ENCODE measurements around the gene SPRYD3.
"Not testable (repeated sequence)": the region's sequence is repeated elsewhere in the genome, so short reads cannot be mapped to it uniquely, and the experiment has no call there.

Gene SPRYD3

DNA sequence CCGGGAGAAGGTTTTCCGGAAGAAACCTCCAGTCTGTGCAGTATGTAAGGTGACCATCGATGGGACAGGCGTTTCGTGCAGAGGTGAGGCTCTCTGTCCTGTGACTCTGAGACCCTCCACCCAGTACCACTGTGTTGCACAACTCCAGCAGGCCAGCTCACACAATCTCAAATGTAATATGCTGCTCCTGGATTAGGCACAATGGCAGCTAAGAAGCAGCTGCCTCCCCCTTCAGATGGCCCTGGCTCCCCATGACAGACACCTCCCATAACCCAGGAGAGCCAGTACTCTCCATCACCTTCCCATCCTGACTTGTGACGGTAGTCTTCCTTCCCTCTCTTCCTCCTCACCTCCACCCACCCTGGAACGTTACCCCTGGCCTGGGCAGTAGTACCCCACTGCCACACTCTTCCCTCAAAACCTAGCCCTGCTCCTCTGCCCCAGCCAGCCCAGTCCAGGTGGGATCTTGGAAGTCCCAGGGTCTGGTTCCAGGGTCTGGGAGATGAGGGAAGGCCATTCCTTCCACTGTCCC, 27.2 kb downstream of the SPRYD3 start:
- no peak for DNase-seq (ENCODE audit: low read depth)

DNA sequence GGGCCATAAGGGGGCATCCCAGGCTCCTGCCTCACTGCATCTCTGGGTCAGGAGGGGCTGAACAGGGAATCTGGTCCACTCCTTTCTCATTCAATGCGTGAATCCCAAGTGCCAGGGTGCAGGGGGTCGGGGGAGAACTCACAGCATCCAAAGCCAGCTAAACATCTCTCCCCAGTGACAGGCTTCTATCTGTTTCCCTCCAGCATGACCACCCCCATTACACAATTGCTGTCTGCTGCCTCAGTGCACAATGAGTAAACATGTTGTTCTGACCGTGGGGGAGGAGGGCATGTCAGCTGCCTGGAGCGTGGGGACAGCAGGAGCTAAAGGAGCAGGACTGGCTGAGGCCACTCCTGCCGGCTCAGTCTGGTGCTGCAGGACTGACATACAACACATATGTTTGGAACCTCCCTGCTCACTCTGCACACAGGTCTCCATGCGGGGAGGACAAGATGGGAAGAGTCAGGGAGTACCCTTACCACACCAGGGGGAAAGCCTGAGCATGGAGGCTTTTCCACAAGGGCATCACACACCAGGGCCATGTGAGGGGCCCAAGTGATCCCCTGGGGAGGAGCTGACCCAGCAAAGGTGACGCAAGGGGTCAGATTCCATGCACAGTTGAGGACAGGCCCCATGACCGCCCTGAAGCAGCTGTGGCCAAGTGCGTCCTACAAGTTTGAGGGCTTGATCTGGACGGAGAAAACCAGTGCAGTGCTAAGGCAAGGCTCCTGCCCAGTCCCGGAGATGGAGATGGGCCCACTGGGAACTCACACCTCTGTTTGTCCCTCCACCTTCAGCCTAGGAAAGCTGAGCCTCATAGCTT, 27.9 kb downstream of the SPRYD3 start:
- DNase-seq (ENCODE audit: low read depth) = peak; percentile 90

DNA sequence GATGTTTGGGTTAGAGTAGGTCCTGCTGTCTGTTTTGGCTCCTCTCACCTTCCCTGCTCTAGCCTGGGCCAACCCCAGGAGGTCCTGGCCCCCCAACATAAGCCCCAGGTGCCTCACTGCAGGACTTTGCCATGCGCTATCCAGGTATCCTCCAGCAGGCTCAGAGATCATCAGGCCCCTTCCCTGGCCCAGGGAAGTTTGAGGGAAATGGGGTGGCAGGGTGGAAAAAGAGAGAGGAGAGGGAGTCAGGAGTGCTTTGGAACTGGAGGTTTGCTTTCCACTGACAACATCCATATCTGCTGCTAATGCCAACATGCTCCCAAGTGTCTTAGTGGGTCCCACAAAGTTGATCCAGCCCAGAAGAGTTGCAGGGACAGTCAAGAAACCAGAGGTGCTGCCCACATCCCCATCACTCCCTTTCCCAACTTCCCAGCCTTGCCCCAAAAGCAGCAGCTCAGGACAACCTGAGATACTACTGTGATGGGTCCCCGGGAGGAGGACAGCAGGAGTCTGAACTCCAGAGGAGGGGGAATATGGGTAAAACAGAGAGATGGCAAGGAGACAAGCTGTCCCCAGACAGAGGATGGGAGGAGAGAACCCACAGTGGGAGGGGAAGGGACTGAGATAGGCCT, 28.6 kb downstream of the SPRYD3 start:
- DNase-seq (ENCODE audit: low read depth) = no peak

DNA sequence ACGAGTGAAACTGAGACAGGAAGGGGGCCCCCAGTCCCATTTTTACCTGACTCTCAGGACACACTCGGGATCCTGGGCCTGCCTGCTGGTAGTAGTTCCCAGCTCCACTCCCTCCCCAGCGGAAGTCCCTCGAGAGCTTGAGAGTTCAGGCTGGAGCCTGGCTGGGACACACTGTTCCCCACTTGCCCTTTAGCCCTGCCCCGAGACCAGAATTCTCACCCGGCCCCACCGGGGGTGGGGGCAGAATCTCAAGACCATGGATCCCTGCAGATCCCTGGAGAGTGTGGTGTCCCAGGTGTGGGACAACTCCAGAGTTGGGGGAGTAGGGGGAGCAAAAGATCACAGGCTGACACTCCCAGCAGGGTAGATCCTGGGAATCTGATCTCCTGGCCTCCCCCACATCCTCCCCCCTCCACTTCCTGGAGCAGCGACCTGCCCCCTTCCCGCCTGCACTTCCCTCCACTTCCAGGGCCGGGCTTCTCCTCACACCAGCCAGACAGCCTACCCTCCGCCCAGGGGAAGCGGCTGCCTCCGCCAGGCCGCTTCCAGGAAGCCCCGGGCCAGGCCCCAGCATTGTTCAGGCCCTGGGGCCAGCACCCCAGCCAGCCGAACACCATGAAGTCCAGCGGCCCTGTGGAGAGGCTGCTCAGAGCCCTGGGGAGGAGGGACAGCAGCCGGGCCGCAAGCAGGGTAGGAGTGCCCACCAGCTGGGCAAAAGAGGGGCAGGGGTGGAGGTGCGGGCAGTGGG, 29.4 kb downstream of the SPRYD3 start, which contains the start of gene TNS2:
Gene TNS2 (plus strand): TSS at position 495 of the 748 bp plus-strand sequence. CDS start 121 bp downstream, at position 616.
- DNase-seq (ENCODE audit: low read depth) = peak; percentile 84

DNA sequence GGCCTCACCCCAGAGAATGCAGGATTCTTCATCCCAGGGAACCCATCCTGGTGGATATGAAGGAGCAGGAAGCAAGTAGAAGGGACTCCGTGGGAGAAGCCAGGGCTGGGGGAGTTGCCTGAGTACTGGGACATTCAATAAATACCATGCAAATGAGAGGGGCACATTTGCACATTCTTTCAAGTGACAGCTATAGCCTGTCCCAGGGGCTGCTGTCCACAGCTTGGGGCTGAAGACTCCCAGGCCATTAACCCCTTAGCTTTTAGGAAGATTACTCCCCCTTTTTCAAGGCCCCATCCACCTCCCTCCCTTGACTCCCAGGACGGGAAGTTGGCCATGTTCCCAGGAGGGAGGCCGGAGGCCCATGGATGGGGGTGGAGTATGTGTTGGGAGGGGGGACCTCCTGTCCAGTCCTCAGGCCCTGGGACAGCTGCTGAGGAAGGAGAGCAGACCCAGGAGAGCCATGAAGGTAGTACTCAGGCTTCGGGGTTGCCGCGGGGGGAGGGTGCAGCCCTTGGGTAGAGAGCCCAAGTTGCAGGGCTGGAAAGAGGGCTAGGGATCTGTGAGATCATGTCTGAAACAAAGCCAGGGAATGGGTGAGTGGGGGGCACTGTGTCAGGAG, 30.3 kb downstream of the SPRYD3 start:
- DNase-seq (ENCODE audit: low read depth) = peak; percentile 74

DNA sequence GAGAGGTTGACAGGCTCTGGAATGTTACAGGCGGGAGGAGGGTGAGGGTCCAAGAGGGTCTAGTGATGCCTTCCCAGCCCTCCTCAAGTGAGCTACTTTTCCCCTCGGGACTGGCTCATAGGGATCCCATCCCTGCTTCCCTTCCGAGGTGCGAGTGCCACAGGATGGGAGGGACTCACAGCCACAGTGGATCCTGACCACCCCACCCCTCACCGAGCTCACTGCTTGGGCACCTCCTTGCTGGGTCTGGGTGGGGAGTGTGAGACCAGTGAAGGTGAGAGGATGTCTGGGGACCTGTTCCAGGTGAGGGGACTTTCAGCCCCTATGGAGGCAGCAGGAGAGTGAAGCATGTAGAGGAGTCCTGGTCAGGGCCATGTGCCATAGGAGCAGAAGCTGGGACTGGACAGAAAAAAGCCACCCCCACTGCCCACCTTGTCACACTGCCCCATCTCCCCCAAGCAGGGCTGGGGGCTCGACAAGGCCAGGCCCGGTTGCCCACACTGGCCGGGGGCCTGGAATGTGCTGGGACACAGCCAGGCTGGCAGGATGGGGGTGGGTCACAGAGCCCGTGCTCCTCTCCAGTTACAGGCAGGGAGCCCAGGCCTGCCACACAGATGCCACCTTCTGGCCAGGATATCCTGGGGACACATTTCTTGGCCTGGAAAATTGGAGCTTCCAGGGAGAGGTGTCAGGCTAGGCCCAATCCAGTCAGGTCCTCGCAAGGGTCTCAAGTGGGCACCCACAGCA, 31.0 kb downstream of the SPRYD3 start:
- peak; percentile 58 for DNase-seq (ENCODE audit: low read depth)

DNA sequence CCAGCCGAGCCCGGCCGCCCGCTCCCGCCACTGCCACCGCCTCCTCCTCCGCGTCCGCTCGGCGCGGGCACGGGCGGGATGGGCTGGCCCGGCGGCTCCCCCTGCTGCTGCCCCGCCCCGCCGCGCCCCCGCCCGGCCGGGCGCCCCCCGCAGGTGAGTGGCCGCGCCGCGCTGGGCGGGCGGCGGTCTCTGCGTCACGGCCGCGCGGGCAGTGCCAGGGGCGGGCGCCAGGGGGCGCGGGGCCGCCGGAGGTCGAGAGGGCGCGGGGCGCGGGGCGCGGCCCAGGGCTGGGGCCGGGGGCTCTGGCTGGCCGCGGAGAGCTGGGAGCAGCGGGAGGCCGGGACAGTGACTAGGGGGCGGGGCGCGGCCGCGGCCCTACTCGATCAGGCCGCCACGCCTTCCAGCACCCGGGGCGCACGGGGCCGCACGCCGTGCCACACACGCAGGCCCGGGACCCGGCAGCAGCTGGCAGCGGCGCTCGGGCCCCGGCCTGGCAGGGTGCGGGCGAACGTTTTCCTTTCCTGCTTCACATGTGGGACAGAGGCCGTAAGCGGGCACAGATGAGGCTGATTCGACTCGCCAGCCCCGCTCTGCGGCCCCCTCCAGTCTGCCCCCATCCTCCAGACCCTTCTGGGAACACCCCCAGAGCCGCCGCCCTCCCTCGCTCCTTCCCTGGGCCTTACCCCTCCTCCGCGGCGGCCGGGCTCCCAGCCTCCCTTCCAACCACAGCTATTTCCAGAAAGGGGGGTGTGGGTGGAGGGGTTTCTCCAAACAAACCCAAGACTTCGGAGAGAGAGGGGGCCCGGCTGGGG, 31.8 kb downstream of the SPRYD3 start:
- DNase-seq (ENCODE audit: low read depth) = peak; percentile 90

DNA sequence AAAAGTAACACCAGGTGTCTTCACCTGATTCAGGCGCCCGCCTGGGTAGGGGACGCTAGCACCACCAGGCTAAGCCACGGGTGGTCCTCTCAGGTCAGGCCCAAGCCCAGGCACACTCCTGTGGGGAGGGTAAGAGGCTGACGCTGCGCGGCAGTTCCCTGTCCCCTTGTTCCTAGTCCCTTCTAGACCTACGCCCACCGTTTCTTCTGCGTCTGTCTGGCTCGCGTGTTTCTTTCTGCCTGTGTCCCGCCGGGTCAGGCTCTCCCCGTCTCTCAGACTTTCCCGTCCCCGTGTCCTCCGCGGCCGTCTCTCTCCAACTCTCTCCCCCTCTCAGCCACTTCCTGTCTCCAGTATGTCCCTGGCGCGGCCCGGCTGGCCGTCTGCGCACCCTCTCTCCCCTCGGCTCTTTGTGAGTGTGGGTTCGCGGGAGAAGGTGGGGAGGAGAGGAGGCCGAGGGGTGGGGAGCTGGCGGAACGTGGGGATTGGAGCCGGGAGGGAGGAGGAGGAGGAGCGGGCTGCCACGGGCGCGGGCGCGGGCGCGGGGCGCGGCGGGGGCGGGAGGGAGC, 32.5 kb downstream of the SPRYD3 start:
- DNase-seq (ENCODE audit: low read depth) = peak; percentile 97

DNA sequence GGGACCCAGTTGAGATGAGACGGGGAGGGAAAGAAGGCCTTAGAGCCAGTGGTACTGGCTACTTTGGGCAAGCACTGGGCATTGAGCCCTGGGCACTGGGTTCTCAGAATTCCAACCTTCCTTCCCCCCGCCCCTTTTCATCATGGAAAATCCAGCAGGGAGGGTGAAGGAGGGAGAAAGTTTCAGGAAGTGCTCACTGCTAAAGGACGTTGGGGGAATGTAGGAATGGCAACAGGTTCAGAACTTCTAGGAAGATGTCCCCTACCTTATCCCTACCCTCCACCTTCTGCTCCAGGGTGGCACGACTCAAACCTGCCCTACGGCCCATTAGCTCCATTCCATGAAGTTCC, 33.5 kb downstream of the SPRYD3 start:
- peak; percentile 83 for DNase-seq (ENCODE audit: low read depth)

DNA sequence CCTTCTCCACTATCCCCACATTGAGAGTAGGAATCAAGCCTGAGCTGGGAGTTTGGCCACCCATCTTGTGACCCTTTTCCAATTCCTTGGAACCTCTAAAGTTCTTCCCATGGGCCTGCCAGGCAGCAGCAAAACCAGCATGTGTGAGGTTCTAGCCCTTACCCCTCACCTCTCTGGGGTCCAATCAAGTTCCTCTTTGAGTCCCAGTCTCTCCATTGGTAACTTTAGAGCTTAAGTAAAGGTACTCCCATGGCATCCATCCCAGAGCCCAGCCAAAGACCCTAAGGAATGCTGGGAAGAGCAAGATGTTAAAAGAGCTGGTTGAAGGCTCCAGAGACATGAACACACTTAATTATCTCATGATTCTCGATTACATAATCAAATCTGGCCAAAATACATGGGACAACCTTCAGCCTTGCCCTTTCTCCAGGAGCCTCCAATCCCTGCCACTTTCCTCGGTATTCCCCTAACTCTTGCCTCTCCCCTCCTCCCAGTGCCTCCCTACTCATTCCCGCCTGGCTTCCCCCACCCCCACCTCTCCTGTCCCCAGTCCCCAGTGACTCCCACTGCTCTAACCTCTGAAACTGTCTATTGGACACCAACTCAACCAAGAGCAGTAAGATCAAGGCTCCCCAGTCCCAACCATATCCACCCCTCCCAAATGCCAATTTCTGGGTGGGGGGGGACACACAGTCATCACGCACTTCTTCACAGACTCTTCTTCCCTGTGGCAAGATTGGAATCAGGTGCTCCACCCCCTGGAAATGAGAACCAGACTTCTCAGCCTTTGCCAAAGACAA, 34.1 kb downstream of the SPRYD3 start:
- no peak for DNase-seq (ENCODE audit: low read depth)

DNA sequence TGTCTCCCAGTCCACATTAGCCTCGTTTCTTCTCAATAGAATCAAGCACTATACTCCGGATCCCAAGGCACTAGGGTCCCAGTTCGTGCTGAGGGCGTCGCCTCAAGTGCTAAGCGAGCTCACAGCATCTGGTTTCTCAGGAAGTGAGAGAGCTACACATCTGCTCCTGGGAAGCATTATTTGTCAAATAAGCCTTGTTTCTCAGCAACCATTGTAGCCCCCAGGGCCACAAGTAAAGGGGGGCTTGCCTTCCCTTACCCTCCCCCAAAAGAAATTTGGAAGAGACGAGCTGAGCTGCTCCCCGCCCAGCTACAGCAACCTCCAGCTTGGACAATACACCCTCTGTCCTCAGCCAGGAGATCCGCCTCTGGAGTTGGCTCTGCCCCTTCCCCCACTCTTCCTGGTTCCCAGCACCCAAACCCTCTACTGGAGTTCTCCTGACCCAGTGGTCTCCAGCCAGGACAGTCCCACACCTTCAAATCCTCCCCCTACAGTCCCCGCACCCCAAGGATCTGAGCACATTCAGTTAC, 35.1 kb downstream of the SPRYD3 start:
- DNase-seq (ENCODE audit: low read depth) = no peak

DNA sequence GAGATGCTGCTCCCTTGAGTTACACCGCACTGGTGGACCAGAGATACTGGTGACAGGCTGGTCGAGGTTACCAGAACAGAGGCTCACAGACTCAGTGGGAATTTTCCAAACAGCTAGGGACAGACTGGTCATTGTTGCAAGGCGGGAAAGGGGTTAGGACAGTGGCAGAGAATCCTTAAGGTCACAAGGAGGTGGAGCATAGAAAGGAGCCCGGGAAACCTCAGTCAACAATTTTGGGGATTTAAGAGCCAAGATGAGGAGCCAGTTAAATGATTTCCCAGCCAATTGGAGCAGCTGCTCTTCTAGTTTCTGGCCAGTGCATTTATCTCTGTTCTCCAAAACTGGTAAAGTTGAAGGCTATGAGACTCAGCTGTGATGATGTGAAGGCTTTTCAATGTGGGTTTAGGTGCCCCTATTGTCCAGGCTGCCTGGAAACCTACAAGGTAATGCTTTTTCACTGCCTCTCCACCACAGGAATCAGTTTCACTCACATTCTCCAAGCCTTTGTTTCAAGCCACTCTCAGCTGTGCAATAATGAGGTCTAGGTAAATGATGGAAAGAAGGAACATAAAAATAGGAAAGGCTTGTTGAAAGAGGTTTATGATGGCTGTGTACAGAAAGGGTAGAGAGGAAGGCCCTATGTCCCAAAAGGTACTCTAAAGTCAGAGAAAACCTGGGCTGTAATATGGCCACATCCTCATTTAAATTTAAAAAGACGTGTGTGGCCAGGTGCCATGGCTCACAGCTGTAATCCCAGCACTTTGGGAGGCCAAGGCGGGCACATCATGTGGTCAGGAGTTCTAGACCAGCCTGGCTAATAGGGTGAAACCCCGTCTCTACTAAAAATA, 36.4 kb downstream of the SPRYD3 start:
- DNase-seq (ENCODE audit: low read depth) = no peak

DNA sequence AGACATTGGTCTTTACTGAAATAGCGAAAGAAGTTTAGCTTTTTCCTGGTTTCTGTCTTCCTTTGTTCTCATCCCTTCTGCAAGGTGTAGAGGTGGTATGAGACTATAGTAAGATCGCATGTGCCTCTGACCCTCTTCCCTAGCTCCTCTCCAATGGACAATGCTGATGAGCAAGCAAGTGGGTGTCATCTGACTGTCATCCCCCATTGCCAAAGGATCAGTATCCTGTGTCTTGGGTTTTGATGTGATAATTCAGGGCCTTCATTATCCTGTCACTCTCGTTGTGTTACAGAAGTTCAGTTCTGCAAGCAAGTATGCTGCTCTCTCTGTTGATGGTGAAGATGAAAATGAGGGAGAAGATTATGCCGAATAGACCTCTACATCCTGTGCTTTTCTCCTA, 39.3 kb downstream of the SPRYD3 start:
- no peak for DNase-seq (ENCODE audit: low read depth)

DNA sequence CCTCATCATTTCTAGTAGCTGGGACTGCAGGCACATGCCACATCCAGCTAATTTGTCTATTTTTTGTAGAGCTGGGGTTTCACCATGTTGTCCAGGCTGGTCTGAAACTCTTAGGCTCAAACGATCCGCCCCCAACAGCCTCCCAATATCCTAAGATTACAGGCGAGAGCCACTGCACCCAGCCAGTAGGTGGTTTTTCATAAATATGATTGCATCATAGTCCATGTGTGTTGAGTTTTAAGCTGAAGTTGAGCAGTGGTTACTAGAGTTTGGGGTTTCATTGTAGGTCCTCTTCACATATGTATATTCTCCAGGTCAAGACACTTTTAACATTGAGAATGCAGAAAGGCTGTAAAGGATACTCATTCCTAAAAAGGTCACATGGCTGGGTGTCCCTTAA, 42.4 kb downstream of the SPRYD3 start:
- no peak for DNase-seq (ENCODE audit: low read depth)

DNA sequence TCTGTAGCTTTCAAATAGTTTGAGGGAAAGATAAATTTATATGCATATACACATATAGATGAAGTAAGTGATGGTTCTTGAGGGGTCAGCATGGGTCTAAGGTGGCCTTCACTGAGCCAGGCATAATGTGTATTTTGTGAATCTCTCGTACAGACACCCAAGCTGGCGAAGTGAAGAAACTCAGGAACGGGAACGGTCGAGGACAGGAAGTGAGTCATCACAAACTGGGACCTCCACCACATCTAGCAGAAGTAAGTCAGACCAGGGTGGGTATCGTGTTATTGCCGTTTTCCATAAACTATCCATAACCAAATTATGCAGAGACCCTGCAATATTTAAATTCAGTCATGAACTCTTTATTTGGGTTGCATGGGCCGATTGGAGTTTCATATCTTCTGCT, 44.7 kb downstream of the SPRYD3 start:
- no peak for DNase-seq (ENCODE audit: low read depth)

DNA sequence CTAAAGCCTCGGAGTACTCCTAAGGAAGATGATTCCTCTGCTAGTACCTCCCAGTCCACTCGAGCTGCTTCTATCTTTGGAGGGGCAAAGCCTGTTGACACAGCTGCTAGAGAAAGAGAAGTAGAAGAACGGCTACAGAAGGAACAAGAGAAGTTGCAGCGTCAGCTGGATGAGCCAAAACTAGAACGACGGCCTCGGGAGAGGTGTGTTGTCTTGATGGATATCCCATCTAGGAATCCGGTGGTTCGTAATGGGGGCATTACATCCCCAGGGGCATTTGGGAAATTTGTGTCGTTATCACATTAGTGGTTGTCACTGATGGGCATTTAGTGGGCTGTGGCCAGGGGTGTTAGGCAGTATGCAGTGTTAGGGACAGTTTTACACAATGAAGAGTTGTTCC, 45.4 kb downstream of the SPRYD3 start:
- not testable (repeated sequence) for DNase-seq (ENCODE audit: low read depth)

DNA sequence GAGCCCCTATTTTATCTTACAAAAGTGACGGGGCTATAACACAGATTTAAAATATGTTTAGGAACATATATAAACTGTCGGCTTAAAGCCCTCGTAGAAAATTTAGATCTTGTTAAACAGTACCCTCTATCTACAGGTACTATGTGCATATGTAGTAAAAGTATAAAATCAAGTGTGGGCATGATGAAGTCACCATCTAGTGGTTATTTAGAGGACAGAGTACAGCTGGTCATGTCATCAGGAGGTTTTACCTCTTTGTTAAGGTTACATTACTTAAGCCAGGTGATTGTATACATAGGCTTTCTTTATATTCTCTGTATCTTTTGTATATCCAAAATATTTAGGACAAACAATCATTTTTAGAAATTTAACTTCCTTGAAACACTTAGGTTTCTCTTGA, 47.6 kb downstream of the SPRYD3 start:
- DNase-seq (ENCODE audit: low read depth) = no peak

DNA sequence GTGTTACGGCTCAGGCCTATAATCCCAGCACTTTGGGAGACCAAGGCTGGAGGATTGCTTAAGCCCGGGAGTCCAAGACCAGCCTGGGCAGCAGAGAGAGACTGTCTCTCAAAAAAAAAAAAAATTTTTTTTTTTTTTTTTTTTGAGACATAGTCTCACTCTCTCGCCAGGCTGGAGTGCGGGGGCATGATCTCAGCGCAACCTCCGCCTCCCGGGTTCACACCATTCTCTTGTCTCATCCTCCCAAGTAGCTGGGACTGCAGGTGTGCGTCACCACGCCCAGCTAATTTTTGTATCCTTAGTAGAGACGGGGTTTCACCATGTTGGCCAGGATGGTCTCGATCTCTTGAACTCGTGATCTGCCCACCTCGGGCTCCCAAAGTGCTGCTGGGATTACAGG, 52.2 kb downstream of the SPRYD3 start:
- DNase-seq (ENCODE audit: low read depth) = not testable (repeated sequence)

Measured in fibroblast of gingiva (primary cell).